Embryonic facial prominence (tissue), 1 donor: ENCODE results near the gene SYNGR3.

Experiments used
- DNase-seq: peaks from one replicate; pipeline ENCODE4 v3.0.0-alpha.2; 2016; ENCODE audit errors: extremely low spot score

SYNGR3 gene

DNA sequence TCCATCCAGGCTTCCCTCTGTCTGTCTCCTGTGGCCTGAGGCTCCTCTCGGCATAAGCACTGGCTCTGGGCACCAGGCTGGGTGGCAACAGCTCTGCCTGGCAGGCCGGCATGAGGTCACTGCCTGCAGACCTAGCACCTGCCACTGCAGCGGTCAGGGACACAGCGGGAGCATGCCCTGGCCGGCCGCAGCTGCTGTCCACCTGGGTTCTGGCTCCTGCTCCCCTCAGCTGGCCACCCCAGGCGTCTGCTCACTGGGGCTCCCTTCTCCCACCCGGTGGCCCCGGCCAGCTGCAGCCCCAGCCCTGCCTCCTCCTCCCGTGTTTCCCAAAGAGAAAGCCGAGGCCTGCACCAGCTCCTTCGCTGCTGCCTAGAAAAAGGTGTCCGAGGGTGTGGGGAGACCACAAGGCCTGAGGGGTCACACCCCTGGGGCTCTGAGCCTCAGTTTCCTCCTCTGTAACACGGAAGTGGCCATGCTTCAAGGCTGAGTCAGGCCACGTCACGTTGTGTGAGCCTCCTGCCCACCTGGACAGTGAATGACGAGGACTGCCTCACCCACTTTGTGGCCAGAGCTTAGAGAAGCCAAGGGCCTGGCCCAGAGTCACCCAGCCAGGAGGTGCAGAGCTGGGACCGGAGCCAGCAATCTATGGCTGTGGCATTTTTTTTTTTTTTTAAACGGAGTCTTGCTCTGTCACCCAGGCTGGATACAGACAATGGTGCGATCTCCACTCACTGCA, 51.2 kb downstream of the SYNGR3 start:
- no peak for DNase-seq

DNA sequence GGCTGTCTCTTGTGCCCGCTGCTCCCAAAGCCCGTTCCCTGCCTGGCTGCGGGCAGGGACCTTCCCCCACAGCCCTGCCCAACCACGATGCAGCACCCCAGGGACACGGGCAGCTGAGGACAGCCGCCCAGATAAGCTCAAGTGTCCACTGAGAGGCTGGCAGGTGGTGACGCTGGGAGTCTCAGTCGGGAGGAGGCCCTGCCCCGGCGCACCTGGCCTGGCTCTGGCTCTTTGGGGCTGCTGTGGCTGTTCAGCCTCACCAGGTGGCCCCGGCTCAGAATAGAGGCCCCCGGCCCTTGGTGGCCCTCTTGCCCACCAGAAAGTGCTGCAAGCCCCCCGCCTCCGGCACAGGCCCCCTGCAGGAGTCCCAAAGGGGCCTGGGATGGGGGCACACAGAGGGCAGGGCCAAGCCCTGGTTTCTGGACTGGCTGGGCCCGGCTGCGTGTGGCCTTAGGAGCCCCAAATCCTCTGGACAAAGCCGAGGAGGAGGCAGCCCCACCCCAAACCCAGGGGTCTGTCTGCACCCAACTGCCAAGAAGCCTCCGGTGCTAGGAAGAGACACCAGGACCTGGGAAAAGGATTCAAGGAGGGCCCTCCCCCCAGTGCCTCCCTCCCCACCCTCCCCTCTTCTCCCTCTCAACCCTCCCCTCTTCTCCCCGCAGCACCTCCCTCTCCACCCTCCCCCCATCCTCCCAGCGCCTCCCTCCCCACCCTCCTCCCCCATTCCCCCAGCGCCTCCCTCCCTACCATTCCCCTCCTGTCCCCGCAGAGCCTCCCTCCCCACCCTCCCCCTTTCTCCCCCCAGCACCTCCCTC, 52.6 kb downstream of the SYNGR3 start:
- no peak for DNase-seq

DNA sequence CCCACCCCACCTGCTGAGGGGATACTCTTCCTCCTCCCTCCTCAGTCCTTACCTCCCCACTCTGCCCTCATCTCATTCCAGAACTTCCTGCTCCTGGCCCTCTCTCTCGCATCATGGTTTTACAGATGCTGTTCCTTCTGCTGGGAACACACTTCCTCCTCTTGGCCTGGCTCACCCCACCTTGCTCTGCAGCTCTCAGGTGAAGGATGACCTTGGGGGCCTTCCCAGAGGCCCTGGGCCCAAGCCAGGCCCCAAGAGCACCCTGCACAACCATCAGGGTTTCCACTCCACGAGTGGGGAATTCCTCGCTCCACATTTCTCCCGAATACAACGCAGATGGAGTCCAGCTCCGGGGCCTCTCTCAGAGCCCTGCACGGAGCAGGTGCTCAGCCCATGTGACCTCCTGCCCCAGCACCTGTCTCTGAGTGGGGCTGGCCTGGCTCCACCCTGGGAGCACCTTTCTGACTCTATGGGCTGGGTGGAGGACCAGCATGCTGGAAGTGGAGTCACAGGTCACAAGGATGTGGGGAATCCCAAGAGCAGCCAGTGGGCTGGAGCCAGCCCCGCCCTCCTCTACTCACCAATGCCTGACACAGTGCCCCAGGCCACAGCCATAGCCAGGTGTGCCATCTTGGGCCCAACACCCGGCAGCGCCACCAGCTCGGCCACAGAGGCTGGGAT, 53.4 kb downstream of the SYNGR3 start:
- no peak for DNase-seq
